Measurements from ENCODE around the gene KLF17.

Gene KLF17

DNA sequence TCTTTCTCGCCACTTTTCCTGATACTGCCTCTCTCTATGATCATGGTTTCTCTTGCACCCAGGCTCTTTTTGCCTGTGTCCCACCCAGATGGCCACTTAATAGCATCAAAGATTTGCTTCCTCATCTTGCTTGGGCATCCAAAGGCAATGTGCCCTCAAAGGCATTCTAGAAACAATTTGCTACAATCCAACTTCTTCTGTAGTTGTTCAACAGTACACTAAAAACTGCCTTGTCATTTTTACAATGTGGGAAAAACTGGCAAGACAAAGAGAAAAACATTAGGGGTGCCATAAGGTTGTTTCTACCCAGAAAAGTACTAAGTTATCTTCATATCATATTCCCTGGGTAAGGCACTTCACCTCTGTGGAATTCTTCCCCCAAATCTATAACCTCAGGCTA, 39.3 kb downstream of the KLF17 start:
- DNase-seq, result no peak

DNA sequence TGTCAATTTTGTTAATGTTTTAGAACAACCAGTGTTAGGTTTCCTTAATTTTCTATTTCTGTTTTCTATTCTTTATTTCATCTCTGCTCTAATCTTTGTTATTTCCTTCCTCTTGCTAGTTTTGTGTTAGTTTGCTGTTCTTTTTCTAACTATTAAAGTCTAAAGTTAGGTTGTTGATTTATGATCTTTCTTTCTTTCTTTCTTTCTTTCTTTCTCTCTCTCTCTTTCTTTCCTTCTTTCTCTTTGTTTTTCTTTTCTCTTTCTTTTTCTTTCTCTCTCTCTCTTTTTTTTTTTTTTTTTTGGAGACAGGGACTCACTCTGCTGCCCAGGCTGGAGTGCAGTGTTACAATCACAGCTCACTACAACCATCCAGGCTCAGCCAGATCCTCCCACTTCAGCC, 40.2 kb downstream of the KLF17 start:
- no peak for DNase-seq

DNA sequence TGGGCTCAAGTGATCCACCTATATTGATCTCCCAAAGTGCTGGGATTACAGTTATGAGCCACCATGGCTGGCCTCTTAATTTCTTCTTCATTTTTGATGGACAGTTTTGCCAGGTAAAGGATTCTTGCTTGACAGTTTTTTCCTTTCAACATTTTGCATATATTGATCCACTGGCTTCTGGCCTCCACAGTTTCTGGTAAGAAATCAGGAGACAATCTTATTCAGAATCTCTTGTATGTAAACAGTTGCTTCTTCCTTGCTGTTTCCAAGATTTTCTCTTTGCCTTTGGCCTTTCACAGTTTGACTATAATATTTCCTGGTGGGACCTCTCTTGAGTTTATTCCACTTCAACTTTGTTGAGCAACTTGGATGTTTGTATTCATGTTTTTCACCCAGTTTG, 42.9 kb downstream of the KLF17 start:
- no peak for DNase-seq

DNA sequence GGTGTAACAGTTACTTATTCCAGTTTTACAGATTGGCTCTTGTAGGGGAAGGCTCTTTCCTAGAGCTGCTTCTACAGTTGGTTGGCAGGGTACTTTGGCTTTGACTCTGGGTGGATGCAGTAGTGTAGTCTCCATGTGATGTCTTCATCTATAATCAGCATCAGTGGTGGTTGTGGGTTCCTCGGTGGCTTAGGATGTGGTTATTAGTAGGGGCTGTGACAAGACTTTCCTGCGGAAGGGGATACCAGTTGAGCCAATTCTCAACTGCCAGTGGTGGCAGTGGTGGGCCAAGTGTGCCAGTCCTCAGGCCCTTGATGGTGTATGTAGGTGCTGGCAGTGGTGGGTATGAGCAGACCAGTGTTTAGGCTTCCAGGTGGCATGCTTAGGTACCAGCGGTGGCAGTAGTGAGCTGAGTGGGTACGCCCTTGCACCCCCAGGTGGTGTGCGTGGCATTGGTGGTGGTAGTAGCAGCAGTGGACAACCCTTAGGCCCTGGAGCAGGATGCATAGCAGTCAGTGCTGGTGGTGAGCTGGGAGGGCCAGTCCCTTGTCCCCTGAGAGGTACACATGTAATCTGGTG, 50.0 kb downstream of the KLF17 start:
- DNase-seq, result no peak

DNA sequence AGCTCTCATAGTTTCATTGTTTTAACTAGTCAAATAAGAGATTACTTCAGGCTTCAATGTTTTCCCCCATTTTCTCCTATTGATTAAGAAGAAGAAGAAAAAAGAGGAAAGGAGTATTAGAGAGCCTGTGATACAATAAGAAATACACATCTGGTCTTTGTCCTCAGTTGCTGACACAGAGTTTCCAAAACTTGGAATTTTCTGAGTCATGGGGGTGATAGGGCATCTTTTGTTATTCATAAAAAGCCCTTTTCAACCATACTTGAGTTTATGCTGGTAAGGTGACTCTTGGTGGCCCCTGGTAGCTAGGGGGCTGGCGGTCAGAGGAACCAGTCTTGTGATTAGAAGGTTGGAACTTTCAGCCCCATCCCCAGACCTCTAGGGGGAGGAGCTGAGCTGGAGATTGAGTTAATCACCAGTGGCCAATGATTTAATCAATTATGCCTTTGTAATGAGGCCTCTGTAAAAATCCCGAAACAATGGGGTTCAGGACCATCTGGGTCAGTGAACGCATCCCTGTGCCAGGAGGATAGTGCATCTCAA, 51.7 kb downstream of the KLF17 start:
- DNase-seq, result no peak

DNA sequence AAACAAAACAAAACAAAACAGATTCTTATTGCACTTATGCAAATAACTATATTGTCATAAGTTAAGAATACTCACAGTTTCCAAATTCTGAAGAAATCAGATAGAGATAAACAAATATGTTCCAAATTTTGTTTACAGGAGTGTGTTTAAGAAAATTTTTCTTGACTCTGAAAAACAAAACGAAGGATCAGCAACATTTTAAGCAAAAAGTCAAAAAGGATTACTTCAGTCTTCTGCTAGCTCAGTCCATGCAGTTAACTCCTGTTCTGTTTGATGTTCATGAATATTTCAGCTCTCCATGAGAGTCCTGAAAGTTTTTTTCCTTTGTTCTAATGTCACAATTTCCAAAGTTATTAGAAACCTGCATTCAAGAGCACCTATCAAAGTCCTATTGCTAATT, 56.0 kb downstream of the KLF17 start:
- no peak for DNase-seq
